HG03039 (cell line): Measurements from ENCODE around the gene SMAD6.
A peak's percentile ranks its signal among the peaks of the same experiment; 100 is the strongest.
"Not testable (repeated sequence)": the region's sequence is repeated elsewhere in the genome, so short reads cannot be mapped to it uniquely, and the experiment has no call there.

Source experiments
- ATAC-seq: cut with Tn5 transposase; IDR thresholded peaks from one replicate; pipeline ENCODE4 v1.9.1; 2021; ENCODE audit warnings: mild to moderate bottlenecking, moderate library complexity; ENCODE audit not compliant: unreplicated experiment

Gene SMAD6

DNA sequence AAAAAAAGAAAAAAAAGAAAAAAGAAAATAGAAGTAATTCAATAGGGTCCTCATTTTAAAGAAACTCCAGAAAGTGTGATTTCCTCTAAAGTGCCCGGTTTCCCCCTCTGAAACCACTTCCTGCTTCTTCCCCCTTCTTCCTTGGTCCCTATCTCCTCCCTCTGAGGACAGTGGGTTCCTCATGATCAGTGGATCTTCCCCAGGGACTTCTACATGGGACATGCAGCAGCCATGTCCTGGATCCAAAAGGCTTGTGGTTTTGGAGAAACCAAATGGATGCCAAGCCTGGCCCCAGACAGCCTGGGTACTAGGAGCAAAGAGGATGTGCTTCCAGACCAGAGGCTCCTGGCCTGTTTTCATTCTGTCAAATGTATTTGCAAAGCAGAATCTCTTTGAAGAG is 26.6 kb upstream of the SMAD6 start:
- no peak for ATAC-seq

DNA sequence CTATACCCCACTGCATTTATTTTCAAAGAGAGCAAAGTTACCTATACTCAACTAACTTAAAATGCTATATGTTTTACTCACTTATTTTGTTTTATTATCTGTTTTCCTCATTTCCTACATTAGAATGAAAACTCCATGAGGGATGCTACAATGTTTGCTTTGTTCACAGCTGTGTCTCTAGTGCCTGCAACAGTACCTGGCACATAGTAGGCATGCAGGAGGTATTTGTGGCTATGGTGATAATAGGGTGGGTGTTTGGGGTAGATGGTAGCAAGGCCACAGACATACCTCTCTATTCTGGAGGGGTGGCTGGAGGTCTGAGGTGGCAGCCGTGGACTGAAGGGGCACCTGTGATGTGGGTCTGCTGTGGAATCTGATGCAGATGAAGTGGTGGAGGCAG is 24.7 kb upstream of the SMAD6 start:
- no peak for ATAC-seq

DNA sequence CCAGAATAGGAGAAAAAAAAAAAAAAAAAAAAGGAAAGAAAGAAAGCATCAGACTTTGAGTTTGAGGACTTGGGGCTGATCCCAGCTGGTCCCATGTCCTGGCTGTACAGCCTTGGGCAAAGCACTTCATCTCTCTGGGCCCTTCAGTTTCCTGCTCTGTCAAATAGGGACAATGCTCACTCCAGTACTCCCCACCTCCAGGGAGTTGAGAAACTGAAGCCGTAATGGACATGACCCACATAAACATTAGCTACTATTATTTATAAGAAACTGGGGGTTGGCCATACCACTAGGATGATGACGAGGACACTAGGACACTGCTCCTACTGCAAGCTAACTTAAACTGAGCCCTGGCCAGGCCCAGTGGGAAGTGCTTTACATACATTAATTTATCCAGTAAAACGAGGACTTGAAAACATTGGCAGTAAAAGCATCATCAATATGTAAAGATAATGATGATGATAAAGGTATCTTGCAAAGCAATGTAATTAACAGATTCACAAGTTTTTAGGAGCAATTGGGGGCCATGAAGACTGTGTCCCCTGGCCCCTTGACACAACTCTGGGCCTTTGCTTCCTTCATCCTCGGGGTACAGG is 22.9 kb upstream of the SMAD6 start:
- ATAC-seq: no peak

DNA sequence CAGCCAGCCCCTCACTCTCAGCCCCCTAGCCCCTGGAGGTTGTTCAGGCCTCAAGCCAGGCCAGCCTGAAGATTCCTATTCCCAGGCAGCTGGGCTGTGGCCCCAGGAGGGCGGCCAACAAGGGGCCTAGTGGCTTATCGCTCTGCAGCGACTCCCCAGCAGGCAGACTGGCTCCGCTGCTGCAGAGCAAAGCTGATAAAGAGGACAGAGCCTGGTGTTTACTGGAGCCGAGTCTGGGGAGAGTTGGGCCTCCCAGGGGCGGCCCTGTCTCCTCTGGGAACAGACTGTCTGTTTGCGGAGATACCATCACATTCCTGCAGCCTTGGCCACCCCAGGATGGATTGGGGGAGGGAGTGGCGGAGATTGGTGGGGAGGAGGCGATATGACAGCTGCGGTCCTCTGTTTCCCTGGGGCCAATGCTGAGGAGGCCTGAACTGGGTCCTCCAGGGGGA is 22.4 kb upstream of the SMAD6 start:
- no peak for ATAC-seq

DNA sequence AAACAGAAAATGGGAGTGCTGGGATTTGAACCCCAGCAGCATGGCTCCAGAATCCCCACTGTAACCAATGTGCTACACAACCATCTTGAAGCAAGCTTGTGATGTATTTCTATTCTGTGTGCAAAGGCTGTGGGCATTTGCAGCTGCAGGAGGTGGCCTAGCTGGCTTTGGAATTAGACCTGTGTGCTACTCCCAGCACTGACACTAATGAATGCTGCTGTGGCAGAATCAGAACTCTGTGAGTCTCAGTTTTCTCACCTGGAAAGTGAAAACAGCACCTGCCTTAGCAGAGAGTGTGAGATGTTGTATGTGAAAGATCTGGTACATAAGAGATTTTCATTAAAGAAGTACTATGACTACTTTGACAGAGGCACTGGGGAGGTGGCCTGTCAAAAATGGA is 21.5 kb upstream of the SMAD6 start:
- no peak for ATAC-seq

DNA sequence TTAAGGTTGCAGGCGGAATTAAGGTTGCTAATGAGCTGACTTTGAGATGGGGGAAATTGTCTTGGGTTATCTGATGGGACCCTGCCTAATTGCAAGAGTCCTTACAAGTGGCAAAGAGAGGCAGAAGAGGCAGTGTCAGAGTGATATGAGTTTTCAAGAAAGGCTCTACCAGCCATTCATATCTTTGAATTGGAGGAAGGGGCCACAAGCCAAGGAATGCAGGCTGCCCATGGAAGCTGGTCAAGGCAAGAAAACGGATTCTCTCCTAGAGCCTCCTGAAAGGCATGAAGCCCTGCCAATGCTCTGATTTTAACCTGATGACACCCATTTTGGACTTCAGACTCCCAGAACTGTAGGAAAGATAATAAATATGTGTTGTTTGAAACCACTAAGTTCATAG is 20.6 kb upstream of the SMAD6 start:
- ATAC-seq: no peak

DNA sequence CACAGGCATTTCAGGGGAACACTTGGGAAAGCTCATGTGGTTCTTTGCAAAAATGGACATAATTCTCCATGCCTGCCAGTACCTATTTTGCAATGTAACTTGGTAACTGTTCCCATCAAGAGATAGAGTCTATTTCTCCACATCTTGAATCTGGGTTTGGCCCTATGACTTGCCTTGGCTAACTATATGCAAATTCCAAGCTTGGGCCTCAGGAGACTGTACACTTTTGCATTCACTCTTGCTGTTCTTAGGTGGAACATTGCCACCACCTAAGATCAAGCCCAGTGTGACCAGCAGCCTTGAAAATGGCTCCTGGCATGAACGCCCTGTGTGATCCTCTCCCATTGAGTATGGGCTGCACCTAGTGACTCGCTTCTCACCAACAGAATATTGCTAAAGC is 19.8 kb upstream of the SMAD6 start:
- ATAC-seq: no peak

DNA sequence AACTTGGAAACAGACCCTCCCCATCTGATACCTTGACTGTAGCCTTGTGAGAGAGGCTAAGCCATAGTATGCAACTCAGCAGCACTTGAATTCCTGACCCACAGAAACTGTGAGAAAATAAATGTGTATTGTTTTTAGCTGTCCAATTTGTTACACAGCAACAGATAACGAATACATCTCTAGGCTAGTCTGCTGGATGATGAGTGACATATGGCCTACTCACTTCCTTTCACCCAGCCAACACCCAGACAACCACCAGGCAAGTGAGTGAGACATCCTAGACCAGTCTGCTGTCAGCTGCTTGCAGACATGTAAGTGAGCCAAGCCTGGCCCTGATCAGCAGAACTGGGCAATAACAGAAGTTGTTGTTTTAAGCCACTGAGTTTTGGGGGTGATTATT is 19.2 kb upstream of the SMAD6 start:
- ATAC-seq: no peak

DNA sequence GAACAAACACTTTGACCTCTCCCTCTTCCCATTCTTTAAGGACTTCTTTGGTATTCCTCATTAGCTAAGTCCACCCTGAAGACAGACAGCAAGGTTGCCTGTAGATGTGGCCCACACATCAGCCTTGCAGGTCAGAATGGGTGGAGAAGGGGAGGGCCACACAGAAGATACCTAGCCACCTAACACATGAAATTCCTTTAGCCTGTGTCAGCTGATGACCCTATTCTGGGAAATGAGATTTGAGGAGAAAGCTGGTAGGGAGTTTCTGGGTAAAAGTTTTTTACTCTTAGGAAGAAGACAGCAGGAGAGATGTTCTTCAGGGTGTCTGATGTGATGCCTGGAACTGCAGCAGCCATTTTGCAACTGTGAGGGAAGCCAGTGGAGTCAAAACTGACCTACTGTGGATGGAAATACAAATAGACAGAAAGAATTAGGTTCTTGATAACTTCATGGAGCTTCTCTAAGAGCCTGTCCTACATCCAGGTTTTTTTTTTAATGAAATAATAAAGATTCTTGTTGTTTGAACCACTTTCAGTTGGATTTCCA is 17.8 kb upstream of the SMAD6 start:
- no peak for ATAC-seq

DNA sequence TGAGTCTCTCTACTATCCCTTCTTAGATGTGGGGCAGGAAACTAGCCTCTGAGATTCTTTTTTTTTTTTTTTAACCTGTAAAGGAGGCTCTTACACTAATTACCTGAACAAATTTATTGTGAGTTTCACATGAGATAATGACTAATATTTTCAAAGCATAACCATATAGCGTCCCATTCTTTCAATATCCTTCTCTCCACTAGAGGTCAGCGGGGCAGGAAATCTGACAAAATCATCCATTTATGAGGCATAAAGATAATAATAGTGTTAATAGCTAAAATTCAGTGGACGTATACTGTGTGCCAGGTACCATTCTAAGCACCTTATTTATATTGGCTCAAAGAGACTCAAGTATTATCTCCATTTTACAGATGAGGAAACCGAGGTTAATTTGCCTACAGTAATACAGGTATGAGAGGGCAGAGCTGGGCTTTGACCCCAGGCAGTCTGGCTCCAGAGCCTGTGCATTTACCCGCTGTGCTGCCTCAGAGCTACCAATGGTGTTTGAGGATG is 16.3 kb upstream of the SMAD6 start:
- ATAC-seq: no peak

DNA sequence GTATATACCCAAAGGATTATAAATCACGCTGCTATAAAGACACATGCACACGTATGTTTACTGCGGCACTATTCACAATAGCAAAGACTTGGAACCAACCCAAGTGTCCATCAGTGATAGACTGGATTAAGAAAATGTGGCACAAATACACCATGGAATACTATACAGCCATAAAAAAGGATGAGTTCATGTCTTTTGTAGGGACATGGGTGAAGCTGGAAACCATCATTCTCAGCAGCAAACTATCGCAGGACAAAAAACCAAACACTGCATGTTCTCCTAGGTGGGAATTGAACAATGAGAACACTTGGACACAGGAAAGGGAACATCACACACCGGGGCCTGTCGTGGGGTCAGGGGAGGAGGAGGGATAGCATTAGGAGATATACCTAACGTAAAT is 11.1 kb upstream of the SMAD6 start:
- not testable (repeated sequence) for ATAC-seq

DNA sequence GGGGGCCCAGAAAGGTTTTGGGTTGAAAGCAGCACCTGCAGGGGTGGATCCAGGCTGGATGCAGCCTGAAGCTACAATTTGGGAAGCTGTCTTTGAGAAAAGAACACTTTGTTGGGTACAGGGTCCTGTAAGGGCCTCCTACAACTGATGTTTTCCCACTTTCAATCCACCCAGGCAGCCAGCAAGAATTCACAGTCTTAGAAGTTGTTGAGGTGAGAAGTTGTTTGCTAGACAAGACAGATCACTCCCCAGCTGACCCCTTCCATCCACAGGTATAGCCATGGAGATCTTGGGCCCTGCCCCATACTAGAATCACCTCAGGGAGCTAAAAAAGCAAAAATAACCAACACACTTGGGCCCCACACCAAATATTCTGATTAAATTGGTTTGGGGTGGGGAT is 10.3 kb upstream of the SMAD6 start:
- no peak for ATAC-seq

DNA sequence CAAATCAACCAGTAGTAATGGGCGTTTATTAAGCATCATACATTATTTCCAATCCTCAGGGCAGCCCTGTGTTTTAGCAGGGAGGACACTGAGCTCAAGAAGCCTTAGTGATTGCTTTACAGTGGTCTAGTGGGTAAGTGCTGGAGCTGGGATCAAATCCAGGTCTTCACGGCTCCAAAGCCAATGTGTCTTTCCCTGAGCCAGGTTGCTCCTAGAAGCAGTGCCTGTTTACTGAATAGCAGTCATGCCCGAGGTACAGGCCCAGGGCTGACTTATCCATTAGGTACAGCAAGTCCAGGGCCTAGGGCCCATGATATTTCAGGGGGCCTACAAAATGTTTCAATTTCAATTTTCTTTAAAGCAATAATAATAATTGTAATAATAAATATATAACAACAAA is 9.6 kb upstream of the SMAD6 start:
- no peak for ATAC-seq

DNA sequence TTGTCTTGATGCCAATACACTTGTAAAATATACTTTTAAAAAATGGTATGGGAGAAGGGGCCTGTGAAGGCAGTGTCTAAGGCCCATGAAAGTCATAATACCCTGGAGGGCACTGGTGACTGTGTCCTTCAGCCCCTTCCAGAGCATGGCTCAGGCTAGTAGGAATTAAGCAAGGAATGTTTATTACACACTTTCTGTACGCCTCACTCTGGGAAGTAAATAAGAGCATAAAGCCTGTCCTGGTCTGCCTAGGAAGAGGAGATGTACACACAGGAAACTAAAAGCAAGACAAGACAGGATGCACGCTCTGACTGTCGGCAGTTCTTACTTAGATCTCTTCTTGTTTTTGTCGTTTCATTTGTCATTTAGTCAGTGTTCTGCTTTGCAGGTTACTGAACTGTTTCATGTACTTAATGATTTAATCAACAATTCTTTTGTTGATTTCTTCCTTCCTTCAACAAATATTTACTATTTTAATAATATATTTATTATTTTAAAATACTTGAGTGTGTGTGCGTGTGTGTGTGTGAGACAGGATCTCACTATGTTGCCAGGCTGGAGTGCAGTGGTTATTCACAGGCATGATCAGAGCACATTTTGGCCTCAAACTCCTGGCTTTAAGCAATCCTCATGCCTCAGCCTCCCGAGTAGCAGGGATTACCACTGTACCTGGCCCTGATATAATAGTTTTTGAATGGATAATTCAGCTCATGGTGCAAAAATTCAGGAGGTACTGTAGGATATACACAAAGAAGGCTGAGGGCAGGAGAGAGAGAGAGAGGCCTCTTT is 9.0 kb upstream of the SMAD6 start:
- ATAC-seq: no peak

DNA sequence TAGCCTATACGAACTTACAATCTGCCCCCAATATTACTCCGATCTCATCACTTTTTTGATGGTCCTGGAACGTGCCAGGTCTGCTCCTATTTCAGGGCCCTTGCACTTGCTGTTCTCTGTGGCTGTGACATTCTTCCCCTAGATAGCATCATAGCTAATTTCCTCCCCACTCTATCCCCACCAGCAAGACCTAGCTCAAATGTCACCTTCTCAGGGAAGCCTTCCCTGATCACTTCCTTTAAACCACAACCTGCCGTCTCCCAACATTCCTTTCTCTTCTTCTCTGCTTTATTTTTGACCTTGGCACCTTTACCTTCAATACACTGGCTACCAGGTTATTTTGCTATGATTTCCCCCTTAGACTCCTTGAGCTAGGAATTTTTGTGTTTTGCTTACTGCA is 5.3 kb upstream of the SMAD6 start:
- ATAC-seq: no peak

DNA sequence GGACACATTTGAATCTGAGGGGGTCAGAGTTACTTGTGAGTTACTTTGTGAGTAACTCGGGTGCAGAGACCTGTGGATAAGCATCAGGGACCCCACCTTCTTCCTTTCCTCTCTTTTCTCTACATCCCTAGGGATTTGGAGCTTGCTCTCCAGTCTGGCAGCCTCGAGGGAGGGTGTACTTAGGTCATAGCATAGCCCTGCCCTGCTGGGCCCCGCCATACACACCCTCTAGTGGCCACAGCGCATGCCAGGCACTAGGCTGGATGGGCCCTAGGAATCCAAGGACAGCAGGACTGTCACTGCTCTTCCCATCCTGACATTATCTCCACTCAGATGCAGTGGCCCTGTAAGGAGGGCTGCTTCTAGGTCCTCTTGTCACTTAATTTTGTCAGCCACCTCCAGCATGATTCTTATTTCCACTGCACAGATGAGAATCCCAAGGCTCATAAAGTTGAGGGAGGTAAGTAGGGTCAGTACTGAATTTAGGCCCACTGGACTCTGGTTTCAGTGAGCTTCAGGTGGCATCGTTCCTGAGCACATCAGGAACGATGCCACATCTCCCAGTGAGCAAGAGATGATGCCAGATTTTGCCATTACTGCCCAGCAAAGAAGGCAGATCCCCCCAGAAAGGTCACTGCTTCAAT is 3.6 kb upstream of the SMAD6 start:
- no peak for ATAC-seq

DNA sequence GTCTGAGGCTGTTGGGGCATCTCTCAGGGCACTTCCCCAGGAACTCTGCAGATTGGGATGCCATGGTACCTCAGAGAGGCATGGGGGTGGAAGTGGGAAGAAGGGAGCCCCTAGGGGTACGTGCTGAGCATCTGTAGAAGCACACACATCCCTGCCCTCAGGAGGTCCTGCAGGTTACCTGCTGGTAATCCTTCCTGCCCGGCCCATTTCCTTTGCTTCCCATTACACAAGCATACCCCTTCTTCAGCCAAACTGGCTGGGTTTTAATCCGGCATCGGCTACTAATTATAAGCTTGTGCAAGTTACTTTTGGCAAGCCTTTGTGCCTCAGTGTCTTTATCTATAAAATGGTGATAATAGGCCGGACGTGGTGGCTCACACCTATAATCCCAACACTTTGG is 3.1 kb upstream of the SMAD6 start:
- no peak for ATAC-seq

DNA sequence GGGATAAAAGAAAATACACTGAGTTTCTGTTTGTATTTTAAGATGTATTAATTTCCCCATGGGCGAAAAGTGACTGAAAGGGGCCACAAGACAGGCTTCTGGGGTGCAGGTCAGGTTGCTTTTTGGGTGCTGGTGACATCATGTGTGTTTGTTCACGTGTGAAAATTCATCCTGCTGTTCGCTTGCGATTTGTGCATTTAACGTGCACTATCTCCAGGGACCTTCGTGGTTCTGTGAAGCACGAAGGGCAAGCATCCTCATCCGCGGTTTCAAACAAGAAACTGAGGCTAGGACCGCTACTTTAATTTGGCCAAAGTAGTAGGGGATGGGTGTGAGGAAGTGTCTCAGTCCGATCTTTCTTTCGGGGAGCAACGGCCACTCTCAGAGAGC is 1.6 kb upstream of the SMAD6 start:
- ATAC-seq: no peak

DNA sequence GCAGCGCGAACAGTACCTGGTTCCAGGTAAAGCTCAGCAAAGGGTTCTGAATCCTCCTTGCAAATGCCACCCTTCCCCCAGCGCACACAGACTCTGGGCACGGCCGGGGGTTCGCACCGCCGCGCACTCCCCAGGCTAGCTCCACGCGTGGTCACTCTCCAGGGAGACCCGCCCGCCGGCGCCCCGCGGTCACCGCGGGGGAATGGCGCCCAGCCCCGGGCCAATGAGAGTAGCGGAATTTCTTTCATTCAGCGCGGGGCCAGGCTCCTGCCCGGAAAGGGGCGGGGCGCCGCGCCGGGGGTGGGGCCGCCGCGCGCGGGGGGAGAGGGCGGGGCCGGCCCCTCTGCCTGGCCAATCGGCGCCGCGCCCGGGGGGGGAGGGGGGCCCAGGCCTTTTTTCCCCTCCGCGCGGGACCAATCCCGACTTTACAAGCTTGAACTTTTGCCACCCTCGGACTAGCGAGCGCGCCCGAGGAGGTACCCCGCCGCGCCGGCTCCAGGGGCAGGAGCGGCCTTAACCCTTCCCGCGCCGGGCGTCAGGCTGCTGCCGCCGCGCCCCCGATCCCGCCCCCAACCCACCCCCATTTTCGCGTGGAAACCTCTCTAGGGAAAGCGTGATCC is 1.1 kb upstream of the SMAD6 start:
- ATAC-seq: peak; percentile 56

DNA sequence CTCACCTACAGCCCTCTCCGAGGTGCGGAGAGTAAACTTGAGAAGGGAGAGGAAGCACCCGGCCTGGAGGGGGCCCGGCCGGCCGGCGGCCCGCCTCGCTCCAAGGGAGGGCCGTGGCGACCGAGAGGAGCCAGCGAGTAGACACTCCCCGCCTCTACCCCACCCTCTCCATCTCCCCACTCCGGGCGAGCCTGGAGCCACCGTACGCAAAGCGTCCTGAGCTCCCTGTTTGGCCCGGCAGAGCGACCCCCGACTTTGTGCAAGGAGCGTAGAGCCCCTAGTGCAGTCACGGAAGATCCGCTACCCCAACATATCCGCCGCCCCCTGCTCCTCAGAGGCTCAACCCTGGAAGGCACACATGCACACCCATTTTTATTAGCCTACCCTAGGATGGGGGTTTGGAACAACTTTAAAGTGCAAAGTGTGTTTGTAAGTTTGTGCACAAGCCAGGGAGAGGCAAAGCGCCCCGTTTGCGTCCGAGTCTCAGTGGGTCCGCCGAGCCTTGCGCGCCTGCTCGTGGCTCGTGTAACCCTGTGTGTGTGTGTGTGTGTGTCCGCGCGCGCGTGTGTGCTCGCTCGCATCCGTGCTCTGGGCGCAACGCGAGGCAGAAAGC is 508 bp upstream of the SMAD6 start:
- peak; percentile 22 for ATAC-seq
